NCI-H1694 (cell line): ENCODE data around the gene KLHL41.
A peak's percentile ranks its signal among the peaks of the same experiment; 100 is the strongest.

ENCODE experiments used
- DNase-seq: peaks from one replicate; lab custom pipeline; 2025; lab: John Stamatoyannopoulos, UW

KLHL41 gene

DNA sequence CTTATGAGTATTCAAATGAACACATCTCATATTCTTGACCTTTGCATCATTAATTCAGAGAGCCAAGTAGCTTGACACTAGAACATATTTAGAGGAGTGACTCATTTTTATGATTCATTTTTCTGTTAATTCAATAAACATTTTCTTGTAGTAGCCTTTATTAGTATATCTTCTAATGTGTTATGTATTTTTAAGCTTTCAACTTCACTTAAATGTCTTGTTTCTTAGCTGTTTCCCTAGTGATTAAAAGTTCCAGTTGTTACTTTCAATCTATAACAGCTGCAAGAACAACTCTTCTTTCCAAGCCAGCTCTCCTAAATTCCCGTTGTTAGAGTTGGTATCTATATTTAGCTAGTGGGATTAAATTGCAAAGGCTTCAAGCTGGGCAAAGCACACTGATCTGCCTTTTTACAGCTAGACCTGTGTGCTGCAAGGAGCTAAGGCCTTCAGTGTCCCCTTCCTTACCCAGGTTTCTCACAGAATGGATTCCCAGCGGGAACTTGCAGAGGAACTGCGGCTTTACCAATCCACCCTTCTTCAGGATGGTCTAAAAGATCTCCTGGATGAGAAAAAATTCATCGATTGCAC, at the start of gene KLHL41:
TSS of gene KLHL41 (plus strand) at position 405 of the 588 bp plus-strand sequence. CDS start at position 482, 77 bp downstream.
- no peak for DNase-seq

DNA sequence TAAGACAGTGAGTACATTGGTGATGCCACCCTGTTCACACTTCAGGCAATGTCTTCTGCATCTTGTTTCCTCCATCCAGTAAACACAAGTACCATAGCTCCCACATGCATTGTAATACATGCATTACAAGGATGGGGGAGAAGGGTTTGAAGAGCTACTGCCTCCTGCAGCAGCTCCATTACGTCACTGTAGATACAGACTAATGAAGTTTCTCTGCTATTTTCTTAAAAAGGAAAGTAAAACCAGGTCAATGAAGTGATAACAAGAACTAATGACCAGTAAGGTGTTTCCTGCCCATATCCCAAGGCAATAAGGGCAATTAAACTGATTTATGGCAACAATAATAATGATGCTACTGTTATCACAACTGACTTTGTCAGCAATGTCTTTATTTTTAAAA, 48.4 kb upstream of the KLHL41 start:
- DNase-seq = no peak

DNA sequence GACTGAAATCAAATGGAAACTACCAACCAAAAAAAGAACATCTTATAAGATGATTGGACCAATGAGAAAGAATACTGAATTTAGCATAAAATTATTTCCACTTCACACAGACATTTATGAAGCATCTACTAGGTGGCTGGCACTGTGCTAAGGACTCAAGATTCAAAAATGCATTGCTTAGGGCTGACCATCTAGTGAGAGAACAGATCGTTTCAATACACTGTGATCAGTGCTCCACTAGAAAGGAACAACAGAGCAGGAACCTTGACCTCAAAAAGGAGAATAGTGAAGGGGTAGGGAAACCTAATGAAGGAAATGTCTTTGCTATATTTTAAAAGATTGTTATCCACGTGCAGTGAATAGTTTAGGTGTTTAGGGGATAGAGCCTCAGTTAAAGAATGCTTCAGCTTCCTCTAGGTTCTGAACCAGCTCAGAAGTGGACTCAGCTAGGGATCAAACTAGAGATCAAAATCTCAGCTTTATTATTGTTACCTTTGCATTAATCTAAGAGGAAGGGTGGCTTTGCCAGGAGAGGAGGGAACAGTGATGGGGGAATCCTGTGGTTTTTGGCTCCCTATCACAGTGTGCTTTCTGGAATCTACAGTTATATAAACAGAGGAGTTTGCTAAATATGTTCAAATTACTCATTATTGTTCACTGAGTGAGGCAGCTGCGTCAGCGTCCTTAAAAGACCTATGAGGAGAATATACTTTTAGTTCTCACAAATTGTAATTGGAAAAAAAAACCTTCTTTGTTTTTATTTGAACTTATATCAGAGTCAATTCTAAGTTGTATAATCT, 46.4 kb upstream of the KLHL41 start:
- no peak for DNase-seq

DNA sequence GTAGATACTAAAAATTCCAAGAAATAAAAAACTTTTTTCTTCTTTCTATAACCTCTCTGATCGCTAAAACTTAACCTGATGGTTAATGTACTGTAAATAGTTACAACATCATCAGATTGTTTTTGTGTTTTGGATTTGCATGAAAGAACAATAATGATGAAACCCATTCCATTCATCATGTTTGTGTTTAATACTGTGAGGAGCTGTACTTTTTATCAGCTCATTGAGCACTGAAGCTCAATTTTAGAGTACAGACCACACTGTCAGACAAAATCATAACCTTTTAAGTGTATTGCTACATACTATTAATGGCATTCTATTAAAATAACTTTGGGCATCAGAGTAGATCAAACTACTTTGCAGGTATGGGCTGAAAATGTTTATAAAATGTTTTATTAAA, 45.0 kb upstream of the KLHL41 start:
- DNase-seq = no peak

DNA sequence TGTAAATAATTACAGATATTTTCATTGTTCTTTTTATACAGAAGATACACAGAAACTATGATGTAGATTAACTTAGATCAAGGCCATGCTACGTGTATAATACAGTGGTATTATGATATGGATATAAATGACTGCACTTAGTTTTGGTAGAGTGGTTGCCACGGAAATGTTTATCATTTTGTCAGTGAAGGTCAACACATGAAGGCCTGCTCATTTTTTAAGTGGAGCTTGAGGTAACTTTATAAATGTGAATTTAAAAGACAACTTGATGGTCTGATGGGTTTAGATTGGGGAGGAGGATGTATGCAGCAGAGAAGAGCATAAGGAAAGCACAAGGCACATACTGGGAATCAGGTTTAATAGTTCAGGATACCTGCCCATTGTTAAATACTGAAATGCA, 44.6 kb upstream of the KLHL41 start:
- no peak for DNase-seq

DNA sequence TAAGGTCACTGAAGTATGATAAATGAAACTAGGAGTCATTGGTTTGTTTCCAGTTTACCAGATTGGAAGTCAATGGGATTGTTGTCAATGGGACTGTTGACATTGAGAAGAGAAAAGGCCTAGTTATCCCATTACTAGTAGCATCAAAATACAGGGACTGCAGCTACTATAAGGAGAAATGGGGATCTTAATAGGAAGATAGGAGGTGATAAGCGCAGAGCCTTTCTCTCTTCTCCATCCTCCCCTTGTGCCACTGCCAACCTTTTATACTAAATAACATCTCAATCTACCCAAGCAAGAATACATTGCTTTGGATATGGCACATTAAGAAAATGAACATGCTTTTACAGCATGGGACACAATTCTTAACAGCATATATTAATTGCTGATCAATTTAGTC, 40.7 kb upstream of the KLHL41 start:
- DNase-seq = no peak

DNA sequence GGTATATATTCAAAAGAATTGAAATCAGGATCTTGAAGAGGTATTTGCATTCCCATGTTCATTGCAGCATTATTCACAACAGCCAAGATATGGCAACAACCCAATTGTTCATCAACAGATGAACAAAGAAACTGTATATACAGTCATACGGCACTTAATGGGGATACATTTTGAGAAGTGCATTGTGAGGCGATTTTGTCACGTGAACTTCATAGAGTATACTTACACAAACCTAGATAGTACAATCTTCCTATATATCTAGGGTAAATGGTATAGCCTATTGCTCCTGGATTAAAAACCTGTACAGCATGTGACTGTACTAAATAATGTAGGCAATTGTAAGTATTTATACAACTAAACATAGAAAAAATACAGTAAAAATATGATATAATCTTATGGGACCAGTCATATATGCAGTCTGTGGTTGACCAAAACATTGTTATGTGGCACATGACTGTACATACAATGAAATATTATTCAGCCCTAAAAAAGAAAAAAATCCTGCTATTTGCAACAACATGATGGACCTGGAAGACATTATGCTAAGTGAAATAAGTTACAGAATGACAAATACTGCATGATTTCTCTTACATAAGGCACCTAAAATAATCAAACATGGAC, 39.4 kb upstream of the KLHL41 start:
- no peak for DNase-seq

DNA sequence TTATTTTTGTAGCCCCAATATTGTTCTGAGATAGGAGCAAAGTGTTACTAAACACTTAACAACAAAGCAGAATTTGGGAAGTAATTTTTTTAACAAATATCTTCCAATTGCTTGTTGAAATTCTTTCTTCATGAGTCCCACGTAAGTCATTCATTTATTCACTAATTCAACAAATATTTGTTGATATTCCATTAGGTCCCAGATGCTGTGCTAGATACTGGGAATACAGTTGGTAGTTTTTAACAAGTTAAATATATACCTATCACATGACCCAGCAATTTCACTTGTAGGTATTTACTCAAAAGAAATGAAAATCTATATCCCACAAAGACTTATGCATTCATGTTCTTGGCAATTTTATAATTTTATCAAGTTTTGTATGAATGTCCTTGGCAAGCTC, 37.3 kb upstream of the KLHL41 start:
- DNase-seq = no peak

DNA sequence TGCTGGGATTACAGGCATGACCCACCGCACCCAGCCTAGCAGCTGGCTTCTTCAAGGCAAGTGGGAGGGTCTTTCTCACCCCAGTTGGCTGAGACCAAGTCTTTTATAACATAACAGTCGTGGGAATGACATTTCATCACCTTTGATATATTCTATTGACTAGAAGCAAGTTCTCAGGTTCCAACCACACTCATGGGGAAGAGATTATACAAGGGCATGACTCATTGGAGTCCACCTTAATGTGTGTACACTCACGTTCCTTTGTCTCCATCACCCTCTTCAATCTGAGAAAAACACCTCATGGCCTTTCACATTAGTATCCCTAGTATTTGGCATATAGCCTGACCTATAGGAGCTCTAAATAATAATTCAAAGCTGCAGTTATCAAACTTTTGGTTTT, 33.0 kb upstream of the KLHL41 start:
- DNase-seq = no peak

DNA sequence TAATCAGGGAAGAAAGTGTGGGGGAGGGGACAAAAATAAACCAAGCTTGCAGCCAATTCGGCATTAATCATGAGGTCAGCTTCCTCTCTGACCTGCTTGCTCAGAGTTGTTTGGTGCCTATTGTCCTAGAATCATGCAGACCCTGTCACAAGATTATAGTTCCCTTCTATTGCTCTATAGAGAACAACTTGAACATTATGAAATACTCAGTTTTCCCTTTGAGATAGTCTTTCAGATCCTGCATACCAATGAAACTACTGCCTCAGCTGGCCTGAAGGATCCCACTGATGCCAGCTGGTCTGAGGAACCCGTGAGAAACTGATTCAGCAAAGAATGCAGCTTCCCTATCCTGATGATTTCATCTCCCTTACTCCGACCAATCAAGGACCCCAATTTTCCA, 31.2 kb upstream of the KLHL41 start:
- no peak for DNase-seq

DNA sequence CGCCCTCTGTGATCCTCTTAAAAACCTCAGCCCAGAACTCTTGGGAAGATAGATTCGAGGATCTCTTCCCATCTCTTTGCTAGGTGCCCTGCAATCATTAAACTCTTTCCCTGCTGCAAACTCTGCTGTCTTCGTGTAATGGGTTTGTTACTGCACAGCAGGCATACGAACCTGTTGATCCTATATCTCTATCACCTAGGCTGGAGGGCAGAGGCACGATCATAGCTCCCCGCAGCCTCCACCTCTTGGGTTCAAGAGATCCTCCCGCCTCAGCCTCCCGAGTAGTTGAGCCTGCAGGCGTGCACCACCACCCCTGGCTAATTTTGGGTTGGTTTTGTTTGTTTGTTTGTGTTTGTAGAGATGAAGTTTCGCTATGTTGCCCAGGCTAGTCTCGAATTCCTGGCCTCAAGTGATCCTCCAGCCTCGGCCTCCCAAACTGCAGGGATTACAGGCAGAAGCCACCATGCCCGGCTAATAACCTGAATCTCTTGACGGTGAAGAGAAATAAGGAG, 30.7 kb upstream of the KLHL41 start:
- no peak for DNase-seq

DNA sequence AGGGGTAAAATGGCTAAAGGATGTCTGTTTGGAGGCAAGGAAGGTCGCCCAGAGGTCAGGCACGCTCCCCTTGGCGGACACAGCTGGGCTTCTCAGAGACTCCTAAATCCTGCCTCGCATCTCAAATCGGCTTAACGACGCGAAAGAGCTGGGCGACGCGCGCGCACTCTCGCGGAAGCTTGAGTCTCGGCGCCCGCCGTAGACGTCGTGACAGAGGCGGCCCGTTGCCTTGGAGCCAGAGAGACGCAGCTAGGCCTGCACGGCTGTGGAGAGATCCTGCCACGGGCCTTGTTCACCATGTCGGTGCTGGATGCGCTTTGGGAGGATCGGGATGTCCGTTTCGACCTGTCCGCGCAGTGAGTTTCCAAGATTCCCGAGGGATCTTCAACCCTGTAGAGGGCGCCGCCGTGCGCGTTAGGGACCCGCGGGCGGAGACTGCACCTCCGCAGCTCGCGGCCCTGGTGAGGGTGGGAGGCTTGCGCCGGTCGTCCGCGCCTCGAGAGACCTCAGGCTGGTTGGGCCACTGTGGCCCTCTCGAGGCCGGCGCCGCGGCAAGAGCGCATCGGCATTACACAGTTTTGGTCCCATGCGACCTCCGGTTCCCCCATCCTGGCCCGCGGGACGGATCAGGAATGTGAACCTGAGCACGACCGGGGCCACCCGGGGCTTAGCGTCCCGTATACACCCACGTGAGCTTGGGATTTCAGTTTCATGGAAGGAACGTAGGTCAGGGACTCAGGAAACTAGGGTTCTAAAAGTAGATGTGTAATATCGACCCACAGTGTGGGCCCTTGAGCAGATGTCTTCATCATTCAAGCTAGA, 30.0 kb upstream of the KLHL41 start, which contains the start of gene BBS5:
TSS of gene BBS5 (plus strand) at position 238 of the 822 bp plus-strand sequence. CDS start at position 298, 60 bp downstream.
- peak; percentile 42 for DNase-seq

DNA sequence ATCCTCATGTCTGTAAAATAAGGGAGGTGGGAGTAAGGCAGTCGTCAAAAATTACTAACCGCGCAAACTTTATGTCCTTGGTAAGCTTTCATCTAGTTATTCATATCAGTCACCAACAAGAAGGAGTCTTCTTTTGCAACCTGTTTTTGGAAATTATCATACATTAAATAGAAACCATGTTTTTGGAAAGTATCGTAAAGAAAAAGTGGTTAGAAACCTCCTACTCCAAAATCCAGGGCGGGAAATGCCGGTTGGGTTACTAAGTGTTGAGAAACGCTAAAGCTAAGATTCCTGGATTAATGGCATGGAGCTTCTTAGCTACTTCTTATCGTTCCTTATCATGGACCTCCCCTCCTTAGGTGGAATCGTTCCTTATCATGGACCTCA, 29.4 kb upstream of the KLHL41 start:
- no peak for DNase-seq

DNA sequence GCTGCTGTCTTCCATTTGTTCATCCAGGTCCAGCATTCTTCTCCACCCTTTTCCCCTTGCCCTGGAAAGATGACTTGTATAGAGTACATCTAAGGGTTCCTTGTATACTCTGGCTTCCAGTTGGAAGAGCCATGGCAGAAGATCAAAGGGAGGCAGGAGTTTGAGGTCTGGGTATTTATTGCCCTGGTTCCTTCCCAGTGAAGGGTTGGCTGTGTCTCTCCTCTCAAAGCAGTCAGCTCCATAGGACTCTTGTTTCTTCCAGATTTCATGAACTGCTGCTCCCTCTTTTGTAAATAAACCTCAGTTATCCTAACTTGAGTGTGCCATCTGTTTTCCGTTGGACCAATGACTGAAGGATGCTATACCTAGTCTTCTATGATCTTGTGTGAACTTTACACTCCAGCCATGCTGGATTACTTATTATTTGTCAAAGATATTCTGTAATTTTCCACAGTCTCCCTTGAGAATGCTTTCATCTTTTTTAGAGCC, 23.8 kb upstream of the KLHL41 start:
- no peak for DNase-seq

DNA sequence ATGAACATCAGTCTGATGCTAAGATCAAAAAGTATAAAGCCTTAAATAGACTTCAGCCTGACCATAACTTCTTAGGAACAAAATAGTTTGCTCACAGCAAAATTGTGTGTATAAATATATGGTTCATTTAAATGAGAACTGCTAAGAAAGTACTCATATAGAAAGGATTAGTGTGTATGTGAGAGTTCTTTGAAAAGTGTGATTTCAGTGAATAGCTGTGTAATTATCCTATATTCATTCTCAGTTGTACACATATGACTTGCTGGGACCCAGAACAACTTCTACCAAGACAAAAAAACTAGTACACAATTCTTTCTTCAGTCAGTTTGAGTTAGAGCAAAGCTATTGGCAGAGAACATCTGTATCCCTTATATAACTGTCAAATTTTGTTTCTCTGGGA, 23.0 kb upstream of the KLHL41 start:
- no peak for DNase-seq

DNA sequence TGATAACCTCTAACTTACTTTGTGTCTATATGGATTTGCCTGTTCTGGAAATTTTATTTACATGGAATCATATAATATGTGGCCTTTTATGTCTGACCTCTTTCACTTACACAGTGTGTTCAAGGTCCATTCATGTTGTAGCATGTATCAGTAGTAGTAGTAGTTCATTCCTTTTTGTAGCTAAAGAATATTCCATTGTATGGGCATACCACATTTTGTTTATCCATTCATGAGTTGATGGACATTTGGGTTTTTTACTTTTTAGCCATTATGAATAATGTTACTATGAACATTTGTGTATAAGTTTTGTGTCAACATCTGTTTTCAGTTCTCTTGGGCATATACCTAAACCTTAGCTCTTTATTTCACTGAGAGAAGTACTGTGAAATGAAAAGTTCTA, 18.7 kb upstream of the KLHL41 start:
- no peak for DNase-seq

DNA sequence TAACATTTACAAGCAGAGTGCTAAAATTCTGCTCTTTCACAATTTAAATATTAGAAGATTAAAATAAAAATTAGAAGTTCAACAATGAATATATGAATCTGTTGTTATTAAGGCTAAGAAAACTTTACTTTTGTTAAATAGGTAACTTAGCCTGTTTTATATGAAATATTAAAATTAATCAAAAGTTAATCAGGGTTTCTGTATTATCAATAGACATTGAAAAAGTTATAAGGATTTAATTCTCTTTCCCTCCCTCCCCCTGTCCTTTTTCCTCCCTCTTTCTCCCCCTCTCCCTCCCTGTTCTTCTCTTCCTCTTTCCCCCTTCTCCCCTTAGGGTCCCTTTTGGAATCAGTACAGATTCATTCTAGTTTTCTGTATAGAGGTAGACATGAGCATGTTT, 18.1 kb upstream of the KLHL41 start:
- DNase-seq = no peak

DNA sequence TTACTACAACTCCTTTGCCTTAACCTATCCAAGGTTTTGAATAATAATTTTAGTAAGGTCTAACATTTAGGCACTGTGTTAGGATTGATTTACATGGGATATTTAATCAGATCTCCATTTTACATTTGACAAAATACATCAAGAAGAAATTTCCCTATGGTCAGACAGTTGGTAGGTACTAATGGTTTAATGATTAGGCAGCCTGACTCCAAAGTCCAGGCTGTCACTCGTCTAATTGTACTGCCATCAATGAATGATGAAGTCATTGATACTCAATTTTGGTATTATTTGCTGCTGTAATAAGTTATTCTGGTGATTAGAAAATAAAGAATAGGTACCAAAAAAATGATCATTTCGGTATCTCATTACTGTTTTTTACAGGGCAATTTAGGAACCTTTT, 16.1 kb upstream of the KLHL41 start:
- DNase-seq = no peak

DNA sequence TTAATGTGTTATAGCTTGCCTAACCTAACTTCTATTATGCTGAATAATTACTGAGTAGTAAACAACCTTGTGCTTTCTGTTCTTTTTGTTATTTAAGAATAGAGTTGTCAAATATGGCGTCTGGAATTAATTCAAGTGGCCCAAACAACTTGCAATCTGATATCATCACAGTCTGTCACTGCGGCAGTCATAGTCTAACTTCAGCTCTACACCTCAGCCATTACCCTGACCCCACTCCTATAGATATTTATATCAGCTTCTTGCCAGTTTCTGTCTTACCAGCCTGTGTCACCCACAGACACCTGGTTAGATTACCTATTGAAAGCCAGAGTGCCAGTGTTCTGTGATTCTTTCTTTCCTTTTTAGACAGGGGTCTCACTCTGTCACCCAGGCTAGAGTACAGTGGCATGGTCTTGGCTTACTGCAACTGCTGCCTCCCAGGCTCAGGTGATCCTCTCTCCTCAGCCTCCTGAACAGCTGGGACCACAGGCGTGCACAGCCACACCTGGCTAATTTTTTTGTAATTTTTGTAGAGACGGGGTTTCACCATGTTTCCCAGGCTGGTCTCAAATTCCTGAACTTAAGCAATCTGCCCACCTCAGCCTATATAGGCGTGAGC, 14.1 kb upstream of the KLHL41 start:
- no peak for DNase-seq

DNA sequence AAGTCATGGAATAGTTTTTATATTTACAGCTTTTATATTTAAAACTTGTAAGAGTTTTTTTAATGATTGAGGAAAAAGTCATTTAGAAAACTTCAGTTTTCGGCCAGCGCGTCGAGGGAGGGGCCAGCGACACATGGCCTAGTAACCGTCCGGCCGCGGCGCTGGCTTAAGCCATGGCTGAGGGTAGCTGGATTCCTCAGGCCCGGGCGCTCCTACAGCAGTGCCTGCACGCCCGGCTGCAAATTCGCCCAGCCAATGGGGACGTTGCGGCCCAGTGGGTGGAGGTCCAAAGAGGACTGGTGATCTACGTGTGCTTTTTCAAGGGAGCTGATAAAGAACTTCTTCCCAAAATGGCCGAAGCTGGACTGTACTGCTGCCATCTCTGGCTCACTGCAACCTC, 4.9 kb upstream of the KLHL41 start:
- no peak for DNase-seq

DNA sequence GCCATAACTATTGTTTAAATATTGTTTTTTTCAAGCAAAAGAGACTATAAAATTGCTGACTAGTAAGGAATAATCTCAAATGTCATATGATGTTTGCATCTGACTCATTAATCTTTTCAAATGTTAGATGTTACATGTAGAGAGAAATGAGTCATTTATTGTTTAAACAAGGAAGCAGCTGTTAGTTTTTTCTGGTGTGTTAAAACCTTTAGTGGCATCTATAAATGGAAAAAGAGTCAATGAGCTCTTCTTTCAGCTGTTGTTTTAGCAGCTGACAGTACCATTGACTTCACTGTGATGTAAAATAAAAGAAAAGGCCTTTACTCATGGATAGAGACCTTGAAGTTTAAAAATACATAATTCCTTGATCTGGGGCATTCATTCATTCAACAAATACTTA, 1.8 kb upstream of the KLHL41 start:
- DNase-seq = peak; percentile 49

DNA sequence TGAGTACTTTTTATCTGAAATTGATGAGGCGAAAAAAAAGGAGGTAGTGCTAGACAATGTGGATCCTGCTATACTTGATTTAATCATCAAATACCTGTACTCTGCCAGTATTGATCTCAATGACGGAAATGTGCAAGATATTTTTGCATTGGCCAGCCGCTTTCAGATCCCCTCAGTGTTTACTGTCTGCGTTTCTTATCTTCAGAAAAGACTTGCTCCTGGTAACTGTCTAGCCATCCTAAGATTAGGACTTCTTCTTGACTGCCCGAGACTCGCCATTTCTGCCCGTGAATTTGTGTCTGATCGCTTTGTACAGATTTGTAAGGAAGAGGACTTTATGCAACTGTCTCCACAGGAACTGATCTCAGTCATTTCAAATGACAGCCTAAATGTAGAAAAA, 453 bp downstream of the KLHL41 start:
- DNase-seq = no peak
